Liver (tissue), 9 donors: ENCODE measurements around the gene LAMC3. TPM values are rescaled to one million over a fixed set of nuclear protein-coding genes. Genes with fewer than 3 reads are reported as not detected.

Source experiments
- DNase-seq: peaks from one replicate; pipeline ENCODE4 v3.0.0-alpha.2; 2017; ENCODE audit warnings: low spot score
- H3K27ac ChIP-seq, 2 donors: one replicate each; pipeline ENCODE4 v1.7.0; 2013; ENCODE audit warnings: inconsistent platforms in 2 of 2, low read length in 2 of 2, control low read depth in 1 of 2, low read depth in 1 of 2, mild to moderate bottlenecking in 1 of 2
- H3K27me3 ChIP-seq, 4 donors: one replicate each; pipeline versions ENCODE4 v1.6.1 to v1.7.0; 2013; ENCODE audit warnings: low read length in 3 of 4, inconsistent platforms in 1 of 4, mild to moderate bottlenecking in 1 of 4, moderate library complexity in 1 of 4; ENCODE audit not compliant: control insufficient read depth in 4 of 4, insufficient read depth in 4 of 4
- H3K36me3 ChIP-seq, 4 donors: one replicate each; pipeline versions ENCODE4 v1.6.1 to v1.7.0; 2013; ENCODE audit warnings: low read length in 3 of 4, mild to moderate bottlenecking in 3 of 4, low read depth in 1 of 4, moderate library complexity in 1 of 4; ENCODE audit not compliant: control insufficient read depth in 4 of 4, insufficient read depth in 3 of 4
- H3K4me1 ChIP-seq, 4 donors: one replicate each; pipeline versions ENCODE4 v1.6.1 to v1.7.0; 2013; ENCODE audit warnings: low read length in 3 of 4, mild to moderate bottlenecking in 3 of 4, moderate library complexity in 1 of 4; ENCODE audit not compliant: control insufficient read depth in 4 of 4, insufficient read depth in 4 of 4
- H3K4me3 ChIP-seq, 3 donors: one replicate each; pipeline versions ENCODE4 v1.6.1 to v1.7.0; 2013; ENCODE audit warnings: low read length in 3 of 3, control low read depth in 1 of 3, low read depth in 1 of 3, mild to moderate bottlenecking in 1 of 3
- H3K9ac ChIP-seq, 2 donors: one replicate each; pipeline ENCODE4 v1.7.0; 2013; ENCODE audit warnings: low read length in 2 of 2, mild to moderate bottlenecking in 2 of 2, moderate library complexity in 2 of 2, control low read depth in 1 of 2, low read depth in 1 of 2
- H3K9me3 ChIP-seq, 4 donors: one replicate each; pipeline versions ENCODE4 v1.6.1 to v1.7.0; 2013; ENCODE audit warnings: low read length in 3 of 4; ENCODE audit not compliant: control insufficient read depth in 4 of 4
- ATF3 ChIP-seq: IDR thresholded peaks from 2 replicates; pipeline ENCODE4 v1.6.1; 2016; ENCODE audit warnings: antibody characterized with exemption
- CTCF ChIP-seq: fragments of 150-350 bp; IDR thresholded peaks from 2 replicates; pipeline ENCODE4 v1.5.1; 2017; ENCODE audit warnings: improper control_type of control experiment, low read depth, low read length; ENCODE audit not compliant: missing input control
- EGR1 ChIP-seq, 2 donors: IDR thresholded peaks; 2 replicates each; pipeline ENCODE4 v1.6.1; 2016 to 2018; ENCODE audit warnings: antibody characterized with exemption in 2 of 2, low read depth in 2 of 2
- FOXA2 ChIP-seq: IDR thresholded peaks from 2 replicates; pipeline ENCODE4 v1.6.1; 2016; ENCODE audit warnings: antibody characterized with exemption
- GABPA ChIP-seq, 2 donors: IDR thresholded peaks in 1 of 2; conservative IDR thresholded peaks in 1 of 2; 2 replicates each; pipeline ENCODE4 v1.6.1; 2016; ENCODE audit warnings: antibody characterized with exemption in 2 of 2, mild to moderate bottlenecking in 1 of 2, moderate library complexity in 1 of 2
- HNF4A ChIP-seq, 2 donors: conservative IDR thresholded peaks; 2 replicates each; pipeline ENCODE4 v1.6.1; 2016; ENCODE audit warnings: antibody characterized with exemption in 2 of 2, mild to moderate bottlenecking in 2 of 2
- HNF4G ChIP-seq: IDR thresholded peaks from 2 replicates; pipeline ENCODE4 v1.6.1; 2016; ENCODE audit warnings: antibody characterized with exemption
- JUND ChIP-seq, 2 donors: IDR thresholded peaks; 2 replicates each; pipeline ENCODE4 v1.6.1; 2016; ENCODE audit warnings: antibody characterized with exemption in 2 of 2
- NR2F2 ChIP-seq: IDR thresholded peaks from 2 replicates; pipeline ENCODE4 v1.6.1; 2016; ENCODE audit warnings: antibody characterized with exemption
- RAD21 ChIP-seq, 2 donors: IDR thresholded peaks; 2 replicates each; pipeline ENCODE4 v1.6.1; 2016; ENCODE audit warnings: antibody characterized with exemption in 2 of 2, mild to moderate bottlenecking in 2 of 2
- RXRA ChIP-seq, 2 donors: IDR thresholded peaks; 2 replicates each; pipeline ENCODE4 v1.6.1; 2017 to 2018; ENCODE audit warnings: antibody characterized with exemption in 2 of 2, mild to moderate bottlenecking in 1 of 2
- SP1 ChIP-seq: IDR thresholded peaks from 2 replicates; pipeline ENCODE4 v1.6.1; 2018; ENCODE audit warnings: antibody characterized with exemption, mild to moderate bottlenecking
- YY1 ChIP-seq: IDR thresholded peaks from 2 replicates; pipeline ENCODE4 v1.6.1; 2016; ENCODE audit warnings: antibody characterized with exemption, mild to moderate bottlenecking
- ZBTB33 ChIP-seq: IDR thresholded peaks from 2 replicates; pipeline ENCODE4 v1.6.1; 2016; ENCODE audit warnings: antibody characterized with exemption
- WGBS: extraction: QIAGEN DNeasy Blood & Tissue Kit; methylation state at CpG from one replicate; pipeline ENCODE4 v1.1.7; 2013; 5-methylcytosine and 5-hydroxymethylcytosine counted together
- polyA plus RNA-seq, 2 donors: library from polyadenylated mRNA; stranded (reverse) in 1 of 2; unstranded in 1 of 2; fragments of 200-250 nt in 1 of 2; fragments of >200 nt in 1 of 2; fragmentation: Nextera tagmentation in 1 of 2; extraction: Ambion mirVana in 1 of 2; gene quantifications; one replicate each; pipeline versions ENCODE4 v1.2.1 to v1.2.3, GENCODE V29; 2013 to 2015
- total RNA-seq, 2 donors: library from RNA; depleted of rRNA; stranded (reverse); fragments of >200 nt; gene quantifications; one replicate each; pipeline ENCODE4 v1.2.3, GENCODE V29; 2014
- donor health status: healthy.
- donor health status: healthy.
- donor health status: healthy.
- donor health status: healthy.
- donor health status: healthy.

The LAMC3 gene
- total and polyA plus RNA-seq, 4 donors: 1.4 to 5.9 (median 2.9) TPM

GRCh38 chr9:131050831-131051230 lies 41.9 kb downstream of the LAMC3 start:
- DNase-seq: no peak
- Histone ChIP-seq H3K4me3 (no peak overlapping the region), H3K36me3 (no peaks in the 10 kb centered on the region), H3K27ac (no peak overlapping the region), H3K4me1 (peaks cover 0 to 1% (median 0%) of the 10 kb centered on the region in 4 donors), H3K9me3 (no peaks in the 10 kb centered on the region), H3K27me3 (peaks cover 0 to 7% (median 0%) of the 10 kb centered on the region in 4 donors), H3K9ac (no peak overlapping the region)
- TF ChIP-seq JUND (IDR thresholded peaks at IDR 0.05) (no peak), RAD21 (IDR thresholded peaks at IDR 0.05) (no peak), ATF3 (no peak), HNF4G (no peak), ZBTB33 (no peak), CTCF (no peak), EGR1 (IDR thresholded peaks at IDR 0.05; ENCODE audit: low read depth in 2 of 2) (no peak), NR2F2 (no peak), FOXA2 (no peak), RXRA (IDR thresholded peaks at IDR 0.05) (no peak), GABPA (IDR thresholded peaks at IDR 0.05 in 1 of 2, conservative IDR thresholded peaks at IDR 0.05 in 1 of 2) (no peak), SP1 (no peak), YY1 (no peak)
- WGBS: 88% methylated on average over 17 of the region's 17 CpGs

DNA sequence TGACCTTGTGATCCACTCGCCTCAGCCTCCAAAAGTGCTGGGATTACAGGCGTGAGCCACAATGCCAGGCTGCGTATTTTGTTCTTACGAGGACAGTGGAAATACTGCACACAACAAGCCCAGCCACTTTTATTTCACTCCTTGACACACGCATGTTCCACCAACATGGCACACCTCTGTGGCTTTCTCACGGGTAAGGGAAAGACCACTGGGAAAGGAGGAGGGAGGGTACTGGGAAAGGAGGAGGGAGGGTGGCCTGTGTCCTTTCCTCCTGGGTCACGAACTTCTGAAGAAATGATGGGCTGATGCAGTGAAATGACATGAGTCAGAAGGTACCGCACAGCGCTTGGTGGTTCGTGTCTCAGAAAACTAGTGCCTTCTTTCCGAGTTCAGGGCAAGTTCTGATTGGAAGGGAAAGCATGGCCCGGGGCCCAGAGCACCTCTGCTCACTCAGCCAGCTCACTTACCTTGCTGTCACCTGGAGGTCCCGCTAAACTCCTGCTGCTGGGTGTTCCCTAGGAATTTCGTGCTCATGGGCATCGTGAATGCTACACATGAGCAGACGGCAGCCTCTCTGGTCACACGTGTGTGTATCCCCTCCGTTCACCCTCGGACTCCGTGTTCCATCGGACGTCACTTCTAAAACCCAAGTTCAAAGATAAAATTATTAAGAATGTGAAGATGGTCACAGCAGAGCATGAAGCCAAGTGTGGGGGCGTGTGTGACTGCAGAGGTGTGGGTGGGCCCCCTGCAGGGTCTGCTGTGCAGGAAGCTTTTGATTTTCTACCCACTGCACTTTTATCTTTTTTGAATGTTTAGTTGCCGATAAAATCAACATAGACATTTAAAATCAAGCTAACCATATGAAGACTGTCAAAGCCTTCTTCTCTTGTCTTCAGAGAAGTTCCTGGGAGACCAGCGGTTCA lies 42.9 kb downstream of the LAMC3 start:
- 80% methylated on average over 25 of the region's 25 CpGs for WGBS
- Histone ChIP-seq H3K9ac (no peak overlapping the region), H3K27me3 (peaks cover 0 to 7% (median 0%) of the 10 kb centered on the region in 4 donors), H3K36me3 (no peaks in the 10 kb centered on the region), H3K27ac (no peak overlapping the region), H3K4me1 (no peaks in the 10 kb centered on the region), H3K4me3 (no peak overlapping the region), H3K9me3 (no peaks in the 10 kb centered on the region)
- DNase-seq: no peak
- TF ChIP-seq ATF3 (no peak), HNF4A (conservative IDR thresholded peaks at IDR 0.05) (no peak), CTCF (no peak), GABPA (IDR thresholded peaks at IDR 0.05 in 1 of 2, conservative IDR thresholded peaks at IDR 0.05 in 1 of 2) (no peak), SP1 (no peak), JUND (IDR thresholded peaks at IDR 0.05) (no peak), RXRA (IDR thresholded peaks at IDR 0.05) (no peak), FOXA2 (no peak), RAD21 (IDR thresholded peaks at IDR 0.05) (no peak)
